ENCODE measurements around the gene TRABD2B. TPM values are rescaled to one million over a fixed set of nuclear protein-coding genes. Genes with fewer than 3 reads are reported as not detected.
"Not testable (repeated sequence)": the region's sequence is repeated elsewhere in the genome, so short reads cannot be mapped to it uniquely, and the experiment has no call there.

Gene TRABD2B
- total RNA-seq, 2 experiments from 2014 or later, result not detected

DNA sequence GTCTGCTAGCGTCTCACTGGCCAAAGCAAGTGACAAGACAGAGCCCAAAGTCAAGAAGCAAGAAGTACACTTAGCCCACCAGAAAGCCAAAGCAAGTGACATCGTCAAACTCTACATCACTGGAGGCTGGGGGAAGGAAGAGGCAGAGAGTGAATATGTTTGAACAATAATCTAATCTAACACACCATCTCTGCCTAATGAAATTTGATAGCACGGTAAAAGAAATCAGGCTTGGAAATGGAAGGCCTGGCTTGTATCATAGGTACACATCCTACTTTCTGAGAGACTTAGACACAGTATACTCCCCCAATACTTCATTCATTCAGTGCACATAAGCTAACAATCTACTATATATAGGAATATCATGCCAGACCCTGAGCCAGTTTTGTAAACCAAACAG, 26.3 kb downstream of the TRABD2B start:
- H3K27me3 Mint-ChIP-seq, result peaks cover 3% of the 10 kb centered on the region
- no peak overlapping the region for H3K4me3 Mint-ChIP-seq
- H3K9me3 Mint-ChIP-seq, result no peaks in the 10 kb centered on the region
- H3K4me1 Mint-ChIP-seq, result no peaks in the 10 kb centered on the region
- DNase-seq, result no peak
- H3K36me3 Mint-ChIP-seq, result no peaks in the 10 kb centered on the region
- H3K27ac Mint-ChIP-seq, result no peak overlapping the region

DNA sequence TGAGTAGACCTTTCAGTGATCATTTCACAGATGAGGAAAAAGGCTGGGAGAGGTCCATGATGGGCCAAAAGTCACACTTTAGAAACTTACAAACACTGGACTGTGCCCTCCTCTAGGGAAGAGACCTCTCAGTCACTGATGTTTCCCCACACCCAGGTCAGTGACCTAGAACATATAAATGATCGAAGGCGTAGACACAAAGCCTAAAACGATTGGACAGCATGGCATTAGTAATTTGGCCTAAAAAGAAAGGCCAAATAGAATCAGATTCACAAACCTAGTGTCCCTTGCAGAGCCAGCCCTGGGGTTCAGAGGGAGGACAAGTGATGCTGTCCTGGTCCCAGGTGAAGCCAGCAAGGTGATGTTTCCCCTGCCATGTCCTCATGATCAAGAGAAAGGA, 27.7 kb downstream of the TRABD2B start:
- no peak for DNase-seq
- Mint-ChIP-seq H3K27ac (no peak overlapping the region), H3K4me3 (no peak overlapping the region), H3K4me1 (no peaks in the 10 kb centered on the region), H3K27me3 (peaks cover 13% of the 10 kb centered on the region), H3K36me3 (no peaks in the 10 kb centered on the region), H3K9me3 (no peaks in the 10 kb centered on the region)

DNA sequence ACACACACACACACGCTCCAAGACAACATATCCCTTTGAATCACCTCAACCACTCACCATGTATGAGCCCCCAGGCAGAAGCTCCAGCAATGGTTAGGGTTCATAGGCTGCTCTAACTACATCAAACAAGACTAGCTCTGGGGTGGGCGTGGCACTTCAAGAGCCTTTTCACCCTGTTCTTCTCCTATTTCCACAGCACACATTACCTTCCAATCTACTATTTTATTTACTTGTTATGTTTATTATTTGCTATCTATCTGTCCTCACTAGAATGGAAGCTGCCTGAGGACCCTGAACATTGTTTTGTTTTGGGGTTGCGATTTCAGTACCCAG, 28.7 kb downstream of the TRABD2B start:
- no peak for DNase-seq
- Mint-ChIP-seq H3K4me3 (no peak overlapping the region), H3K27me3 (peaks cover 15% of the 10 kb centered on the region), H3K4me1 (no peaks in the 10 kb centered on the region), H3K27ac (no peak overlapping the region), H3K9me3 (no peaks in the 10 kb centered on the region), H3K36me3 (no peaks in the 10 kb centered on the region)

DNA sequence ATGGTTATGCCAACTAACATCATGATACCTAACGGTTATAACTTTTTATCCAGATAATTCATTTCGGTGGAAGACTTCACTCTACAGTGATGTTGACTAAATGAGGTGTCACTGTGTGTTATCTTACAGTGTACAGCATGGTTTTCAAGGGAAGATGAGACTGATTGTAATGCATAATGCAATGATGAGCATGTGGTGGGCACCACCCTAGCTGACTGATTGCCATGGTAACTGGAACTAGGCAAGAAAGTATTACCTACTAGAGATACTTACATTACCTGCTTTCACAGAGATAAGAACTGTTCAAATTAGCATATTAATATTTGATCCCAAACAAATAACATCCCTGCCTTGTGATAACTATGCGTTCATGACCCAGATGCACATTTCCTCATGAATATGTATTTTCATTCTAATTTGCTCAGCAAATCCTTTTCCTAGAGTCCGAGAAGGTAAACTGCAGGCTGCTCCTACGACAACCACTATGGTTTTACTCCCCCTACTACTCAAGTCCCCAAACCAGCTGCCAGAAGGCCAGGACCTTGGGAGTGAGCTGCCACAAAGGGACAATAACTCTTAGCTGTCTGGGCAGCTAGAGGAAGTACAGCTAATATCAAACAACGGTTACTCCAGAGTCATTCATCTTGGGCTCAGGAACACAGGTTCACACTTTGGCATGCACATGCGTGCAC, 29.2 kb downstream of the TRABD2B start:
- Mint-ChIP-seq H3K4me3 (no peak overlapping the region), H3K4me1 (no peaks in the 10 kb centered on the region), H3K27me3 (peaks cover 15% of the 10 kb centered on the region), H3K9me3 (no peaks in the 10 kb centered on the region), H3K36me3 (no peaks in the 10 kb centered on the region), H3K27ac (no peak overlapping the region)
- DNase-seq, result no peak

DNA sequence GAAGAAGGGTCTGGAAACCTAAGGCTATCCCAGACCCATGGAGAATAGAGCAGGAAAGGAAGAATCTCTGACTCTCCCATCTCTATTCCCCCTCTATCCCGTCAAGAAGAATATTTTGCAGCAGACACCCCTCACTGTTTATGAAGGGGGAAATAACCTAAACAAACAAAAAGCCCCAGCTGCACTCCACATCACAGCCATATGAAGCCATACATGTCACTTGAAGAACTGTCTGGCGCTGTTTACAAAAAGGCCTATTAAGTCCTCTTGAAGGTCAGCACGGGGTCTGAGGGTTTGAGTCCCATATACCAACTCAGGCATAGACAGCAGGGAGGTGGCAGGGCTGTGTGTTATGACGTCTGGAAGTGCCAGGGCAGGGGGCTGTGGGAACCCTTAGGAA, 31.4 kb downstream of the TRABD2B start:
- Mint-ChIP-seq H3K4me1 (no peaks in the 10 kb centered on the region), H3K27me3 (peaks cover 15% of the 10 kb centered on the region), H3K4me3 (no peak overlapping the region), H3K9me3 (no peaks in the 10 kb centered on the region), H3K36me3 (no peaks in the 10 kb centered on the region), H3K27ac (no peak overlapping the region)
- no peak for DNase-seq

DNA sequence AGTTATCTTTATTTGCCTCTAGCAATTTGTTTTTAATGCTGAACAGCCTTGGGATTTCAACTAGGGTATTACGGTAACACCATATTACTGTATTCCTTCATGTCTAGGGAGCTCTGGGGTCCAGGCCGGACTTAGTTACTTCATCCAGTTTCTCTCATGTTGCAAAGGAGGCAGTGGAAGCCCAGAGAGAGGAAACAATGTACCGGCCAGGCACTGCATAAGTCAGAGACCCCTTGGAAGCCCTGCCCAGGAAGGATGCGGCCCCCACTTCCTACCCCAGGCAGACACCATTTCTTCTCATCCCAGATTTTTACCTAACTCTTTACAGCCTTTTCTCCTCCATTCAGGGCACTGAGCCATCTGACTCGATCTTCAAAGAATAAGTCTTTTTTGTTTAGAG, 32.5 kb downstream of the TRABD2B start:
- Mint-ChIP-seq H3K36me3 (no peaks in the 10 kb centered on the region), H3K9me3 (peaks cover 2% of the 10 kb centered on the region), H3K4me1 (no peaks in the 10 kb centered on the region), H3K27me3 (peaks cover 11% of the 10 kb centered on the region), H3K4me3 (no peak overlapping the region), H3K27ac (no peak overlapping the region)
- no peak for DNase-seq

DNA sequence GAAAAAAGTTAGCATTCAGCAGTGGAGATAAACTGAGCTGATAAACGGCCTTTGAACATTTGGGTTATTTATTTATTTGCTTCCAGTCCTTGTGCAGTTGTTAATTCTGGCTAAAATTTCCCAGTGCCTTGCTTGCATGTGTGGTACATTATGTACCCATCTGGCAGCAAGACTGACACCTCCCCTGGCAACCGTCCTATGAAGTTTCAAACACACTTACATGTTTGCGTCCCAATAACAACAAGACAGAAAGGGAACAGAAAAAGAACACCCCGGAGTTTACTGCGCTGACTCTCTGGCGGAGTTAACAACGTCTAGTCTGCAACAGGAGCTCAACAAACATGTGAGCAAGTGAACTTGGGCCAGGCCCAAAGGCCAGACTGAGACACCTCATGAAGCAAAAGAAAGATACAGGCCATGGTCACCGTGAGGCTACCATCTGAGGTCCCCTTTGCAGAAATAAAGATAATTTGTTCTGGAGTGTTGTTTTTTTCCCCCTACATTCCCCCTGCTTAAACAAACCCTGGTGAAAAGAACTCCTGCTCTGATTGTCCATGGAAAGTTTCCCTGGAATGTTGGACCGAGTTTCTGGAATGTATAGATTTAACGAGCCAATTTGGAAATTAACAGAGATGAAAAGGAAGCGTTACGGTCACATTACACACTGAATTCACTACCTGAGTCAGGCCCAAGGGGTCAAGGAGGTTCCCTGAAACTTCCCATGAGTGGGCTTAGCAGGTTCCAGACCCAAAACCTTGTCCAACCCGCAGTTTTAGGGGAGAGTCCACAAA, 33.4 kb downstream of the TRABD2B start:
- H3K4me3 Mint-ChIP-seq, result no peak overlapping the region
- DNase-seq, result no peak
- H3K36me3 Mint-ChIP-seq, result no peaks in the 10 kb centered on the region
- H3K9me3 Mint-ChIP-seq, result peaks cover 2% of the 10 kb centered on the region
- peaks cover 11% of the 10 kb centered on the region for H3K27me3 Mint-ChIP-seq
- no peaks in the 10 kb centered on the region for H3K4me1 Mint-ChIP-seq
- no peak overlapping the region for H3K27ac Mint-ChIP-seq

DNA sequence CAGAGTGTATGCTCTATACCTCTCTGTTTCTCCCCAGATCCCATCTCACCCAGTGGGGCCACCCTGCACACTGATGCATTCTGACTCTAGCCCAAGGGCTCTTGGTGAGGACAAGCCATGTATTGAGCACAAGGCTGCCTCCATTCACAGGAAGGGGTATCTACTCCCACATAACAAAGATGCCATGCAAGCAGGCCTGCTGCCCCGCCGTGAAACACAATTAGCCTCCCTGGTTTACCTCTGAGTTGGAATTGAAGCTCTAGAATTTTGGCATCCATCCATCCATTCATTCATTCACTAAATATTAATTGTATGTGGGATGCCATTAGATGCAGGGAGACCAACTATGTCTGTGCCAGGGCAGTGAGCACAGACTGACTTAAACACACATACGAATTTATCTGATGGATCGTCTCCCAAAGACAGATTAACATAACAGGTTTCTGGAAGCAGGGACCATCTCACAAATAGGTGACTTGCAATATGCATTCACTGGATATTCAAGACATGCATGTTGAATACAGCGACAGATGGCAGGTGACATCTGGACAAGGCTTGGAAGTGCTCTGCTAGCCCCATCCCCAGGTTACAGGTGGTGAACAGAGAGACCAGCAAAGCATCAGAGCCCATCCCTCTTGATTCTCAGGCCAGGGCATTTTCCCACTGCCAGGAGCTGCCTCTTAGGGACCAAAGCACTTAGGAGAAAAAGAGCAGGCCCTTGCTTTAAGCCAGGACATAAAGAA, 34.3 kb downstream of the TRABD2B start:
- H3K27ac Mint-ChIP-seq, result no peak overlapping the region
- H3K27me3 Mint-ChIP-seq, result peaks cover 11% of the 10 kb centered on the region
- no peak for DNase-seq
- no peaks in the 10 kb centered on the region for H3K4me1 Mint-ChIP-seq
- no peak overlapping the region for H3K4me3 Mint-ChIP-seq
- peaks cover 2% of the 10 kb centered on the region for H3K9me3 Mint-ChIP-seq
- no peaks in the 10 kb centered on the region for H3K36me3 Mint-ChIP-seq

DNA sequence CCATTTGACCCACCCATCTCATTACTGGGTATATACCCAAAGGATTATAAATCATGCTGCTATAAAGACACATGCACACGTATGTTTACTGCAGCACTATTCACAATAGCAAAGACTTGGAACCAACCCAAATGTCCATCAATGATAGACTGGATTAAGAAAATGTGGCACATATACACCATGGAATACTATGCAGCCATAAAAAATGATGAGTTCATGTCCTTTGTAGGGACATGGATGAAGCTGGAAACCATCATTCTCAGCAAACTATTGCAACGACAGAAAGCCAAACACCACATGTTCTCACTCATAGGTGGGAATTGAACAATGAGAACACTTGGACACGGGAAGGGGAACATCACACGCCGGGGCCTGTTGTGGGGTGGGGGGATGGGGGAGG, 35.4 kb downstream of the TRABD2B start:
- H3K4me3 Mint-ChIP-seq, H3K9me3 Mint-ChIP-seq, DNase-seq, H3K27ac Mint-ChIP-seq, H3K36me3 Mint-ChIP-seq, H3K4me1 Mint-ChIP-seq: not testable (repeated sequence)
- peaks cover 17% of the 10 kb centered on the region for H3K27me3 Mint-ChIP-seq

DNA sequence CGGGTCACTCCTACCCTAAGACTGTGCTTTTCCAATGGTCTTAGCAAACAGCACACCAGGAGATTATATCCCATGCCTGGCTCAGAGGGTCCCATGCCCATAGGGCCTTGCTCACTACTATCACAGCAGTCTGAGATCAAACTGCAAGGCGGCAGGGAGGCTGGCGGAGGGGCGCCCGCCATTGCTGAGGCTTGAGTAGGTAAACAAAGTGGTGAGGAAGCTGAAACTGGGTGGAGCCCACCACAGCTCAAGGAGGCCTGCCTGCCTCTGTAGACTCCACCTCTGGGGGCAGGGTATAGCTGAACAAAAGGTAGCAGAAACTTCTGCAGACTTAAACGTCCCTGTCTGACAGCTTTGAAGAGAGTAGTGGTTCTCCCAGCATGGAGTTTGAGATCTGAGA, 40.7 kb downstream of the TRABD2B start:
- H3K9me3 Mint-ChIP-seq, DNase-seq, H3K4me1 Mint-ChIP-seq, H3K27ac Mint-ChIP-seq, H3K4me3 Mint-ChIP-seq, H3K36me3 Mint-ChIP-seq: not testable (repeated sequence)
- H3K27me3 Mint-ChIP-seq, result peaks cover 15% of the 10 kb centered on the region

DNA sequence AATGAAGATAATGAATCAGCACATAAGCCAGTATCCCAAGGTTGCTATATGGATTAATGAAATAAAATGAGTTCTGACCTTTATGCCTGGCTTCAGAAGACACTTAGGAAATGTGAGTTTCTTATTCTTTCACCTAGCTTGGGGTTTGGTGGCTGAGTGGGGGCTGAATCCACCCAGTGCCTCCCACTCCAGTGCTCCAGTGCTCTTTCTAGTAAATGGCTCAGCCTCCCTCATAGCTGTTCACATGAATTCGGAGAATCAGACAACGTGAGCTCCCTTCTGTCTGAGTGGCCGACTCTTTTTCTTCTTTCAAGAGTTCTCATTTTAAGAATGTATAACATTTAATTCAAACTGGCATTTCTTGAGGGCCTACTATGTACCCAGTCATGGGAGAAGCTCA, 43.5 kb downstream of the TRABD2B start:
- H3K27ac Mint-ChIP-seq, result no peak overlapping the region
- no peak for DNase-seq
- peaks cover 1% of the 10 kb centered on the region for H3K36me3 Mint-ChIP-seq
- no peaks in the 10 kb centered on the region for H3K4me1 Mint-ChIP-seq
- peaks cover 7% of the 10 kb centered on the region for H3K9me3 Mint-ChIP-seq
- H3K27me3 Mint-ChIP-seq, result peaks cover 18% of the 10 kb centered on the region
- no peak overlapping the region for H3K4me3 Mint-ChIP-seq

DNA sequence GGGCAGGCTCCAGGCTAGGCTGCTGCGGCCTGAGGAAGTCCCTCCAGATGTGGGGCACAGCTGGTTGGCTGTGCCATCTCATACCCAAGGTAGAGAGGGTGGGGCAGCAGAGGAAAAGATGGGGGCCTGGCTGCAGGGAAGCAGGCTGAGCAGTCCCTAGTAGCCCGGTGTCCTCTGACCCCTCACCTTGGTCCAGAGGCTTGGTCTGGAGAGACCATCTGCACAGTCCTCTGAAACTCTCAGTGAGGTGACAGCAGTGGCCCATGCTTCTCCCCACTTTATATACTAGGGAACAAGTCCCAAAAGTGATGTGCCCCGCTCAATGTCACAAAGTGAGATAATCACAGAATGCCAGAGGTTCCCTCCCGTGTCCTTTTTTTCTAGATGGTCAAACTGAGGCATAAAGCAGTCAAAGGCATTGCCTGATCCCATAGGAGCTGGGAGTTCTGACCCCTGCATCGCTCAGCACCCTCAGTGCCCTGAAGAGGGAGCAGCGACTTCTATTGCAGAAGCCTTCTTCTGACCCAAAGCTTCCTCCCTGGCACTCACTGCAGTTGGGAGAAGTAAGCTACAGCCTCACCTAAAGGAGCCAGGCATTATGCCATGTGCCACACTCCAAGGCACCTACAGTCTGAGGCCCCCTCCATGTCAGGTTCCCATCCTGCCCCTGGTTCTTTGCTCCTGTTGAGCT, 45.5 kb downstream of the TRABD2B start:
- DNase-seq, result no peak
- H3K27me3 Mint-ChIP-seq, result peaks cover 13% of the 10 kb centered on the region
- no peaks in the 10 kb centered on the region for H3K4me1 Mint-ChIP-seq
- H3K36me3 Mint-ChIP-seq, result no peaks in the 10 kb centered on the region
- H3K9me3 Mint-ChIP-seq, result no peaks in the 10 kb centered on the region
- no peak overlapping the region for H3K4me3 Mint-ChIP-seq
- H3K27ac Mint-ChIP-seq, result no peak overlapping the region

DNA sequence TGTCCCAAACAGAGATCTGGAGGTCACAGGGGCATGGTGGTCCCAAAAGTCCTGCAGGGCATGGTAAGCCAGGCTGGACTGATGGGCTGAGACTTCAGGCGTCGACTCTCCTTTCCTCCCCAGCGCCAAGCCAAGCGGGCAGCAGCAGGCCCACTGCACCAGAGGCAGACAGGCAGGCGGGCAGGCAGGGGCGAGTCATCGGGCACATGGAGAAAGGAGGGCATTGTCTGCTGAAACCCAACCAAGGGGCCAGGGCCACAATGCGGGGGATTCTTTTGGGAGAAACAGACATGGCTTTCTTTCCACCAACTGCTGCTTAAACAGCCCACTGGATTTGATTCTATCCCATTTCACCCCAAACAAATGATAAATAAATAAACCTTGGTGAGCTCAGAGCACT, 46.2 kb downstream of the TRABD2B start:
- Mint-ChIP-seq H3K36me3 (no peaks in the 10 kb centered on the region), H3K4me3 (no peak overlapping the region), H3K9me3 (no peaks in the 10 kb centered on the region), H3K4me1 (no peaks in the 10 kb centered on the region), H3K27ac (no peak overlapping the region), H3K27me3 (peaks cover 13% of the 10 kb centered on the region)
- DNase-seq, result no peak

DNA sequence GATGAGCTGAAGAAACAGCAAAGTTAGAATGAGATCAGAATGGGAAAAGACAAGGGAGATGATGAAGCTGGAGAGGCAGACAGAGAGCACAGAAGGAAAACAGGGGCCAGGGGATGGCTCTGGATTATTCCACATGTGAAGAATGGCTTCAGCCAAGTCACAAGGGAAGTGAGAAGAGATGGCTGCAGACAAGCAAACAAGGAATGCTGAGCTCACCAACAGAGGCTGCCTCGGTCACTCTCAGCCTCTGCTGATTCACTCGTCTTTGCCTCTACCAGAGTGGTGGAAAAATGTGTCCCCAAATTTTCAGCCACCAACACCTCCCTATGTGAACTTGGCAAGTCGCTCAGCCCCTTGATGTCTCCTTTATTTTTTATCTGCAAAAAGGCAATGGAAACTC, 46.7 kb downstream of the TRABD2B start:
- Mint-ChIP-seq H3K27me3 (peaks cover 10% of the 10 kb centered on the region), H3K4me1 (no peaks in the 10 kb centered on the region), H3K9me3 (no peaks in the 10 kb centered on the region), H3K36me3 (no peaks in the 10 kb centered on the region), H3K27ac (no peak overlapping the region), H3K4me3 (no peak overlapping the region)
- no peak for DNase-seq

DNA sequence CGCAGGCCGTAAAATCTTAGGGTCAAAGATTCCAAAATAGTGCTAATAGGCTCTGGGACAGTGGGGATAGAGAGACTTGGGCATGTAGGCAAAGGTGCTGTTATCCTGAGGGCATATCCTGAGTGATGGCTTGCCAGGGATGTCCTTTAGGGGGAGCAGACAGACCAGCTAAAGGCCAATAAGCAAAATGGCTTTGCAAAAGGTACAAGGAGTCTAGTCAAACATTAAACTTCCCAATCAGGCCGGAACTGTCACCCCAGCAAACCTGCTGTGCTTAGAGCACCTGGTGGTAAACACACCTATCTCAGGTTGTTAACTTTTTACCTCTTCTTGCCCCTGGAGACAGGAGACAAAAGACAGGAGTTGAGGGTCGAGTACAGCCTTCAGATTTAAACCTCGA, 49.1 kb downstream of the TRABD2B start:
- DNase-seq, result no peak
- Mint-ChIP-seq H3K36me3 (no peaks in the 10 kb centered on the region), H3K9me3 (no peaks in the 10 kb centered on the region), H3K4me3 (no peak overlapping the region), H3K4me1 (no peaks in the 10 kb centered on the region), H3K27me3 (peaks cover 3% of the 10 kb centered on the region), H3K27ac (no peak overlapping the region)

Measured in activated naive CD8-positive, alpha-beta T cell treated with anti-CD3 and anti-CD28 coated beads for 36 hours (primary cell).